Ectodermal cell (in vitro differentiated cells): ENCODE data around the gene MORN5.

Experiments used
- H3K27ac ChIP-seq: 2 replicates; pipeline ENCODE4 v1.7.0; 2013; ENCODE audit warnings: mild to moderate bottlenecking, low read depth, low read length; ENCODE audit not compliant: insufficient read depth, poor library complexity, severe bottlenecking
- H3K27me3 ChIP-seq: 2 replicates; pipeline ENCODE4 v1.7.0; 2013; ENCODE audit warnings: mild to moderate bottlenecking, low read length; ENCODE audit not compliant: insufficient read depth, control insufficient read depth, poor library complexity, severe bottlenecking
- H3K36me3 ChIP-seq: one replicate; pipeline ENCODE4 v1.7.0; 2013; ENCODE audit warnings: low read length; ENCODE audit not compliant: control insufficient read depth, insufficient read depth
- H3K4me1 ChIP-seq: one replicate; pipeline ENCODE4 v1.7.0; 2013; ENCODE audit warnings: low read length; ENCODE audit not compliant: control insufficient read depth, insufficient read depth
- H3K4me3 ChIP-seq: 2 replicates; pipeline ENCODE4 v1.7.0; 2013; ENCODE audit warnings: low read depth, low read length, control low read depth; ENCODE audit not compliant: insufficient read depth
- H3K9me3 ChIP-seq: 2 replicates; pipeline ENCODE4 v1.7.0; 2013; ENCODE audit warnings: mild to moderate bottlenecking, low read length, moderate library complexity; ENCODE audit not compliant: control insufficient read depth
- WGBS, 2 experiments: methylation state at CpG; one replicate each; pipeline ENCODE4 v1.1.7; 2013; ENCODE audit warnings: missing lambda C conversion rate in 2 of 2; 5-methylcytosine and 5-hydroxymethylcytosine counted together

The MORN5 gene

GRCh38 chr9:122172131-122172530 lies 12.4 kb downstream of the MORN5 start:
- no peaks in the 10 kb centered on the region for H3K4me1 ChIP-seq
- no peak overlapping the region for H3K4me3 ChIP-seq
- no peak overlapping the region for H3K27ac ChIP-seq
- H3K9me3 ChIP-seq, result no peaks in the 10 kb centered on the region
- H3K27me3 ChIP-seq, result no peaks in the 10 kb centered on the region
- 85 to 88% methylated on average over 7 of the region's 7 CpGs for WGBS, 2 experiments
- no peaks in the 10 kb centered on the region for H3K36me3 ChIP-seq

GRCh38 chr9:122173670-122174069 lies 14.0 kb downstream of the MORN5 start:
- H3K27me3 ChIP-seq, result no peaks in the 10 kb centered on the region
- 82 to 83% methylated on average over 3 of the region's 3 CpGs for WGBS, 2 experiments
- H3K9me3 ChIP-seq, result no peaks in the 10 kb centered on the region
- no peak overlapping the region for H3K4me3 ChIP-seq
- no peaks in the 10 kb centered on the region for H3K36me3 ChIP-seq
- H3K4me1 ChIP-seq, result no peaks in the 10 kb centered on the region
- H3K27ac ChIP-seq, result no peak overlapping the region

- WGBS, 2 experiments, result 88 to 90% methylated on average over 2 of the region's 2 CpGs
Observed at GRCh38 chr9:122176916-122177315, 17.2 kb downstream of the MORN5 start.

GRCh38 chr9:122179054-122179689 lies 19.5 kb downstream of the MORN5 start:
- Histone ChIP-seq H3K36me3 (no peaks in the 10 kb centered on the region), H3K27ac (no peak overlapping the region), H3K4me1 (no peaks in the 10 kb centered on the region), H3K4me3 (no peak overlapping the region), H3K27me3 (no peaks in the 10 kb centered on the region), H3K9me3 (no peaks in the 10 kb centered on the region)
- WGBS, 2 experiments, result 90% methylated on average over 5 of the region's 5 CpGs

More at GRCh38 chr9:122176916-122177315, 17.2 kb downstream of the MORN5 start:
- H3K4me3 ChIP-seq, result no peak overlapping the region
- no peaks in the 10 kb centered on the region for H3K36me3 ChIP-seq
- H3K27ac ChIP-seq, result no peak overlapping the region
- no peaks in the 10 kb centered on the region for H3K27me3 ChIP-seq
- no peaks in the 10 kb centered on the region for H3K4me1 ChIP-seq
- H3K9me3 ChIP-seq, result no peaks in the 10 kb centered on the region

GRCh38 chr9:122179690-122180074 lies 20.0 kb downstream of the MORN5 start:
- no peak overlapping the region for H3K27ac ChIP-seq
- WGBS, 2 experiments, result 81 to 94% methylated on average over 2 of the region's 2 CpGs
- H3K4me1 ChIP-seq, result no peaks in the 10 kb centered on the region
- no peak overlapping the region for H3K4me3 ChIP-seq
- no peaks in the 10 kb centered on the region for H3K27me3 ChIP-seq
- no peaks in the 10 kb centered on the region for H3K9me3 ChIP-seq
- H3K36me3 ChIP-seq, result no peaks in the 10 kb centered on the region

- H3K4me3 ChIP-seq, result no peak overlapping the region
- WGBS, 2 experiments, result 85% methylated on average over 3 to 4 of the region's 4 CpGs
- no peaks in the 10 kb centered on the region for H3K27me3 ChIP-seq
- H3K9me3 ChIP-seq, result no peaks in the 10 kb centered on the region
- no peak overlapping the region for H3K27ac ChIP-seq
- H3K4me1 ChIP-seq, result no peaks in the 10 kb centered on the region
- H3K36me3 ChIP-seq, result no peaks in the 10 kb centered on the region
Observed at GRCh38 chr9:122180633-122181032, 20.9 kb downstream of the MORN5 start.

GRCh38 chr9:122183501-122183900 lies 23.8 kb downstream of the MORN5 start:
- H3K27me3 ChIP-seq, result no peaks in the 10 kb centered on the region
- H3K9me3 ChIP-seq, result no peaks in the 10 kb centered on the region
- 93 to 94% methylated on average over 7 of the region's 7 CpGs for WGBS, 2 experiments
- H3K36me3 ChIP-seq, result no peaks in the 10 kb centered on the region
- H3K27ac ChIP-seq, result no peak overlapping the region
- H3K4me3 ChIP-seq, result no peak overlapping the region
- H3K4me1 ChIP-seq, result no peaks in the 10 kb centered on the region

GRCh38 chr9:122184551-122184950 lies 24.8 kb downstream of the MORN5 start:
- Histone ChIP-seq H3K9me3 (no peaks in the 10 kb centered on the region), H3K27me3 (no peaks in the 10 kb centered on the region), H3K36me3 (no peaks in the 10 kb centered on the region), H3K4me3 (no peak overlapping the region), H3K27ac (no peak overlapping the region), H3K4me1 (no peaks in the 10 kb centered on the region)
- WGBS, 2 experiments, result 83 to 100% methylated on average over 1 of the region's 1 CpG

- Histone ChIP-seq H3K27ac (no peak overlapping the region), H3K4me1 (no peaks in the 10 kb centered on the region), H3K27me3 (no peaks in the 10 kb centered on the region), H3K36me3 (no peaks in the 10 kb centered on the region), H3K4me3 (no peak overlapping the region), H3K9me3 (no peaks in the 10 kb centered on the region)
- 73 to 76% methylated on average over 5 of the region's 5 CpGs for WGBS, 2 experiments
Observed at GRCh38 chr9:122186301-122186700, 26.6 kb downstream of the MORN5 start.

GRCh38 chr9:122186777-122187470 lies 27.2 kb downstream of the MORN5 start:
- H3K9me3 ChIP-seq, result no peaks in the 10 kb centered on the region
- no peak overlapping the region for H3K4me3 ChIP-seq
- H3K36me3 ChIP-seq, result no peaks in the 10 kb centered on the region
- no peak overlapping the region for H3K27ac ChIP-seq
- no peaks in the 10 kb centered on the region for H3K4me1 ChIP-seq
- WGBS, 2 experiments, result 90% methylated on average over 8 of the region's 8 CpGs
- no peaks in the 10 kb centered on the region for H3K27me3 ChIP-seq
